ENCODE results near the gene AQR.
A peak's percentile ranks its signal among the peaks of the same experiment; 100 is the strongest.

AQR gene

DNA sequence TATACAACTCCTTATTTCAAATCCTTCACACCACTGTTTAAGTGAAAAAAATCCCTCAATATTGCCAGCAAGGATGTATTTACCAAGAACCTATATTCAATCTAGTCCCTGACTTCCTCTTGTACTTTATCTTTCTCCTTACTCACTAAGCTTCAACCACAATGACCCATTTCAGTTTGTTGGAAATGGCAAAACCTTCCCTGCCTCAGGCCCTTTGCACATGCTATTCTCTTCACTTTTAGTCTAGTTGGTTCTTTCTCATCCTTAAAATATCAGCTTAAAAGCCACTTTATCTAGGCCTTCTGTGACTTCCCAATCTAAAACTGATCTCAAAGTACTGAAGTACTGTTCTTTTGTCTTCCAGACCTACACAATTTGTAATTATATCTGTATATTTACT, 92.9 kb downstream of the AQR start:
- DNase-seq (ENCODE audit: low read depth) = no peak

- no peak for DNase-seq (ENCODE audit: low read depth)
Measured at GRCh38 chr15:34869110-34869509, 100.4 kb downstream of the AQR start.

DNA sequence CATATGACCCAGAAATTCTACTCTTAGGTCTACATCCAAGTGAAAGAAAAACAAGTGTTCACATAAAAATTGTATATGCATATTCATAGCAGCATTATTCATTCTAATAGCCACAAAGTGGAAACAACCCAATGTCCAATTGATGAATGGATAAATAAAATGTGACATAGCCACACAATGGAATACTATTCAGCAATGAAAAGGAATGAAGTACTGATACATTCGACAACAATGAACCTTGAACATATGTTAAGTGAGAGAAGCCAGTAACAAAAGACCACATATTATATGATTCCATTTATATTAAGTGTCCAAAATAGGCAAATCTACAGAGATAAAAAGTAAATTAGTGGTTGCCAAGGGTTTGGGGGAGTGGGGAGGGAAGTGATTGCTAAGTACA, 104.0 kb downstream of the AQR start:
- DNase-seq (ENCODE audit: low read depth) = no peak

- DNase-seq (ENCODE audit: low read depth) = no peak
Measured at GRCh38 chr15:34861214-34861613, 108.3 kb downstream of the AQR start.

- peak; percentile 34 for DNase-seq (ENCODE audit: low read depth)
Measured at GRCh38 chr15:34855893-34856292, 113.6 kb downstream of the AQR start.

GRCh38 chr15:34855413-34855812, 114.1 kb downstream of the AQR start:
- peak; percentile 48 for DNase-seq (ENCODE audit: low read depth)

GRCh38 chr15:34854232-34854631, 115.3 kb downstream of the AQR start:
- DNase-seq (ENCODE audit: low read depth) = no peak

- DNase-seq (ENCODE audit: low read depth) = no peak
Measured at GRCh38 chr15:34853001-34853758, 116.4 kb downstream of the AQR start.

GRCh38 chr15:34851751-34852150, 117.8 kb downstream of the AQR start:
- DNase-seq (ENCODE audit: low read depth) = no peak

GRCh38 chr15:34851007-34851406, 118.5 kb downstream of the AQR start:
- no peak for DNase-seq (ENCODE audit: low read depth)

- DNase-seq (ENCODE audit: low read depth) = no peak
Measured at GRCh38 chr15:34850121-34850520, 119.4 kb downstream of the AQR start.

DNA sequence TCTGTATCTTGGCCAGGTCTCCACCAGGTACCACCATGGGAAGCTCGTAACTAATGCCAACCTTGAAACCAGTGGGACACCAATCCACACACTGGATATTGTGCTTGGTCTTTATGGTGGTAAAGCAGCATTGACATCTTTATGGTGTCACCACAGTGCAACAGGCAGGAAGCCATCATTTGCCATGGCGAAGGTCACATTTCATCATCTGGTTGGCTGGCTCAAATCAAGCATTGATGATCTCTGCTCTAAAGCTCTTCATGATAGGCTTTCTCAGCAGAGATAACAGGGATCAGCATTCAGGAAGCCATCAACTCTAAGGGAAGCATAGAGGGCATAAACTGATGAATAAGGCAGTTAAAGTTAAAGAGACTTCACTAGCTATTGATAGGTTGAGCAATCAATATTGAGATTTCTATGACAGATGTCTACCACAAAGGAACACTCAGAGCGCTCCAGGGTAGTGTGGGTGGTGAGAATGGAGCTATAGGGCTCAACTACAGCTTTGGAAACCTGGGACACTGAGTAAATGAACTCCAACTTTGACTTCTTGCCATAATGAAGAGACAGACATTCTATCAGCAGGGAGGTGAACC, 120.1 kb downstream of the AQR start:
- DNase-seq (ENCODE audit: low read depth) = no peak

GRCh38 chr15:34847598-34847997, 121.9 kb downstream of the AQR start:
- DNase-seq (ENCODE audit: low read depth) = no peak

- DNase-seq (ENCODE audit: low read depth) = no peak
Measured at GRCh38 chr15:34841262-34841725, 128.2 kb downstream of the AQR start.

DNA sequence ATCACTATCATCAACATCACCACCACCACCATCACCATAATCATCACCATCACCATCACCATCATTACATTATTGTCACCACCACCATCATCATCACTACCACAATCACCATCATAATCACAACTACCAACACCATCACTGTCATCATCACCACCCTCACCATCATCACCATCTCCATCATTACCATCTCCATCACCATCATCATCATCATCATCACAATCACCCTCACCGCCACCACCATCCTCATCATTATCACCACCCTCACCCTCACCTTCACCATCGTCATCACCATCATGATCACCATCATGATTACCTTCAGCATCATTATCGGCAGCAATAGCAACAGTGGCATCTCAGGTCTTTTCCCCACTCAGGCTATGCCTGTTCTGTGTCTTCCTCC, 131.3 kb downstream of the AQR start:
- DNase-seq (ENCODE audit: low read depth) = no peak

DNA sequence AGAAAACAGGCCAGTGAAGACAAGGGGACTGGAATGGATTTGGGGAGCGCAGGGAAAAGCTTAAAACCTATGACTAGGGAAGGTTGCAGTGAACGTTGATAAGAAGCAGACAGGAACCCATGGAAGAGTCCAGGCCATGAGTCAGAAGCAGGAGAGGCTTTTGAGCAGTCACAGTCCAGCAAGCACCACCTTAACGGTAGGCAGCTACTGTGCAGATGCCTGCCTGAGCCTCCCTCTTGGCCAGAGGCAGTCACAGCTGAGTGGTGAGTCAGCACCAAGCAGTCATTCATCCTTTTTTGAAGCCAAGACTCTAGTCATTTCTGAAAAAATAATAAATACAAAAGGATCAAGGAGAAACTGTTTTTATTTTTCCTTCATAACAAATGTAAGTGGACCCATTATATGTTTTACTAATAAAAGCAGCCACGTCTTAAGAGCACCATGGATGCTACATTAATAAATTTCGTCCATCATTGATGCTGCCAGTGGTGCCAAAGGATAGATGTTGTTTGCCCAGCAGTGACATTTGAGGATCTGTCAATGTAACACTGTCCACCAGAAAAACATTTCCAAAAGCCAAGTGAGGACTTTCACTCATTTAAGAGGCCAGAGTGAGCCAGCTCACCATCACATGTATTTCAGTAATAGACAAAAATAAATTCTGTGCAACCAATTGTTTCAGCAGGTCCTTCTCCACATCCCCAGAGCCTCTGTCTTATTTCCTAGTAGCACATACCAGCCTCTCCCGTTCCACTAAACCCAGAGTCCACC, 132.1 kb downstream of the AQR start:
- peak; percentile 65 for DNase-seq (ENCODE audit: low read depth)

- no peak for DNase-seq (ENCODE audit: low read depth)
Measured at GRCh38 chr15:34828145-34828911, 141.2 kb downstream of the AQR start.

DNA sequence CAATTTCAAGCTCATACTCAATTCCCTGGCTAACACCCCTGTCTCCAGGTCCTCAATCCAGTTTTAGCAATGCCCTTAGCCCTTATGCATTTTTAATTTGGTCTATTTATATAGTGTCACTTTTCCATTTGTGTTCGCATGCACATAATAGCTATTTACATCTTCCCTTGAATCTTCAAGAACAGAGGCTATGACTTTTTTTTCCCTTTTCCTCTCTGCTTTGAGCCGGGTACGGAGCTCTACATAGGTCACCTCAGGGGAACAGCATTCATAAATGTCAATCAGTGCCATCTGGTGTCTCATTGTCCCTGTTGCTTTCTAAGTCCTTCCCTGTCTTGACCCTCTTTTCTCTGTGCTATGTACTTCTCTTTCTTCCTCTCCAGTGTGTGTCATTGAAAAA, 147.7 kb downstream of the AQR start:
- no peak for DNase-seq (ENCODE audit: low read depth)

GRCh38 chr15:34820110-34820509, 149.4 kb downstream of the AQR start:
- DNase-seq (ENCODE audit: low read depth) = no peak

- no peak for DNase-seq (ENCODE audit: low read depth)
Measured at GRCh38 chr15:34818526-34818925, 151.0 kb downstream of the AQR start.

DNA sequence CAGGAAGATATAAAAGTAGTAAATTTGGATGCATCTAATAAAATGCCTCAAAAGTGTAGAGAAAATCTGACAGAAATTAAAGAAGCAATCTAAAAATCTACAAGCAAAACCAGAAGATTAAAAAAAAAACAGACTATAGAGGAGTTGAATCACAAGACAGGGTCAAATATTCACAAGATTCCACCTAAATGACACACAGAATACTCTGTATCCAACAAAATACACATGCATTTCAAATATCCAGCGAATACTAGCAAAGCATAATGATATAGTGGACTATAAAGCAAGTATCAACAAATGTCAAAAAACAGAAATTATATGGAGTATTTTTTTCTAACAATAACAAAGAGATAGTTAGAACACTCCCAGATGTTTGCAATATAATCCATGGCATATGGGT, 153.7 kb downstream of the AQR start:
- no peak for DNase-seq (ENCODE audit: low read depth)

- no peak for DNase-seq (ENCODE audit: low read depth)
Measured at GRCh38 chr15:34813446-34814190, 155.9 kb downstream of the AQR start.

All from HS-27A (cell line).